ENCODE data around the gene KLHL3. TPM values are rescaled to one million over a fixed set of nuclear protein-coding genes. Genes with fewer than 3 reads are reported as not detected.

The KLHL3 gene
- total RNA-seq, 2 experiments from 2014 or later: 9.2 to 10.8 TPM

DNA sequence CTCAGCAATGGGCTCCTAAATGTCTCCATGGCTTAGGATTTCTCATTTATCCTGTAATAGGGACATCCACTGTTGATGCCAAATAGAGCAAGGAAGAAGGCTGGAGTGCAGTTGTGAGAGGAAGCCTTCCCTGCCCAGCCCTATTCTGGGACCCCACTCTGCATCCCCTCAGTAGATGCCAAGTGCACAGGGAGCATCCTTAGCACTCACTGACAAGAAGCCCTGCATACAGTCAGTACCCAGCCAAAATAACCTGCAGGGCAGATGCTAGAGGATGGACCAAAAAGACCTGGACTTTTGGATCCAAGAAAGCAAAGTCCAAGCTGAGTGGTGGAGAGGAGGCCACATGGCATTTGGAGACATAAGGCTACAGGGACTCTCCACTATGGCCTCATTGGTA, 123.3 kb downstream of the KLHL3 start:
- Mint-ChIP-seq H3K4me1 (peaks cover 10% of the 10 kb centered on the region), H3K36me3 (no peaks in the 10 kb centered on the region), H3K27me3 (peaks cover 11% of the 10 kb centered on the region), H3K4me3 (no peak overlapping the region), H3K27ac (no peak overlapping the region), H3K9me3 (no peaks in the 10 kb centered on the region)
- no peak for DNase-seq

DNA sequence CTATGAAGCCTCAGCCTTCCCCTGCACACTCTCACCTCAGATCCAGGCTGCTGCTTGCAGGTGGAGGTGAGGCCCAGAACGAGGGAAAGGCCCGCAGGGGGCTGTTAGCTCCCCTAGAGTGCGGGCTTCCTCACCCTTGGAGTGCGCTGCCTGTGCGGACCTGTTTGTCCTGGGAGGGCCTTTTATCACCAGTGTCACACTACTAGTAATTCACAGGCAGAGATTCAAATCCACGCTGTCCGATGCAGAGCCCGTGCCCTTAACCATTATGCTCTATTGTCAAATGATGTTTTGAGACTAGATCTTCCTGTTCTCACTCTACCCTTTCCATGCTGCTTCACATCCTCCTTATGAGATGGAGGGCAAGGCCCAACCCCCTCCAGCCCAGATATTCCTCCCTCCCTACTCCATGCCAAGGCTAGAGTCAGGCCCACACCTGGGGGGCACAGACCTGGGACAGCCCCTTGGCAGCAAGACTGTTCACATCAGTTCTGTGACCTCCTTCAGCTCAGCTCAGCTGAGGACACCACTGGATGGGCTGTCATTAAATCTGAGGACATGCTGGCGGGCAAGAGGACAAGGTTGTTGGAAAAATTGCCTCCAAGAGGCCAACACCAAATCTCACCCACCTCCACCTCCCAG, 124.0 kb downstream of the KLHL3 start:
- no peaks in the 10 kb centered on the region for H3K36me3 Mint-ChIP-seq
- H3K9me3 Mint-ChIP-seq: no peaks in the 10 kb centered on the region
- no peak overlapping the region for H3K4me3 Mint-ChIP-seq
- H3K4me1 Mint-ChIP-seq: peaks cover 10% of the 10 kb centered on the region
- H3K27me3 Mint-ChIP-seq: peaks cover 11% of the 10 kb centered on the region
- no peak overlapping the region for H3K27ac Mint-ChIP-seq
- DNase-seq: no peak

DNA sequence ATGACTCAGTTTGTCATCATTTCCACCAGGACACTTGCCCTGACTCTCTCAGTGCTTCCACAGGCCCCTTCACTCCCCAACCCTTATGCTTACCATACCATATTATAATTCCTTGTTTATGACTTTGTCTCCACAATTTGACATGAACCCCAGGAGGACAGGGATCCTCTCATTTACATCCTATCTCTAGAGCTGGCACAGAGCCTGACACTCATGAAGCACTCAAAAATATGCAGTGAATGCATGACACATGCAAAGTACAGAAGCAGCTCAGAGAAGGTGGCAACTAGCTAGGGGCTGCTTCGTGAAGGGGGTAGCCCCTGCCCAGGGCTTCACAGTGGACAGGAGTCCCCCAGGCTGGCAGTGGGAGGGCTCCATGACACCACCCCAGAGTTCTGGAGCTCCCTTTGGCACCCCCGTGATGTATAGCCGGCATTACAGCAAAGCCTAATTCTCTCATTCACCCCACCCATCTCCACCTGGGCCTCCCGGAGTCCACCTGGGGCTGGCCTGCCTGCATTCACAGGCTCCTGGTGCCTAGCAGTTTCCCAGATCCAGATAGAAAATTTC, 124.8 kb downstream of the KLHL3 start:
- Mint-ChIP-seq H3K9me3 (no peaks in the 10 kb centered on the region), H3K27ac (no peak overlapping the region), H3K36me3 (no peaks in the 10 kb centered on the region)

DNA sequence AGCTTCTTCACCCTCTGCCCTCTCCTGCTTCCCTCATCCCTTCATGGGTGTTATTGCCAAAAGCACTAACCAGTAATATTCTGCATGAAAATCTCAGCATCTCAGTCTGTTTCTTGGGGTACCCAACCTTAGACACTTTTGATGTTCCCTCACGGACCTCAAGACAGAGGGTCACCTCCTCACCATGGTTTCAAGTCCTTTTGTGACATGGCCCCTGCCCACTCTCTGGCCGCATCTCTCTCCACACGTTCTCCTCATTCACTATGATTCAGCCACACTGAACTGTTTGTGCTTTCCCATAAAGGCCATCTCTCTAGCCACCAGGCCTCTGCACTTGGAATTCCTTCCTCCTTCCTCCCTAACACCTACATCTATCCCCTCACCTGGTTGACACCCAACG, 125.3 kb downstream of the KLHL3 start:
- no peaks in the 10 kb centered on the region for H3K9me3 Mint-ChIP-seq
- no peaks in the 10 kb centered on the region for H3K36me3 Mint-ChIP-seq
- no peak overlapping the region for H3K27ac Mint-ChIP-seq
- H3K4me3 Mint-ChIP-seq: no peak overlapping the region
- no peak for DNase-seq
- H3K27me3 Mint-ChIP-seq: peaks cover 11% of the 10 kb centered on the region
- H3K4me1 Mint-ChIP-seq: peaks cover 10% of the 10 kb centered on the region

More for the DNA sequence above, 124.8 kb downstream of the KLHL3 start:
- H3K27me3 Mint-ChIP-seq: peaks cover 11% of the 10 kb centered on the region
- H3K4me1 Mint-ChIP-seq: peaks cover 10% of the 10 kb centered on the region
- no peak for DNase-seq
- no peak overlapping the region for H3K4me3 Mint-ChIP-seq

DNA sequence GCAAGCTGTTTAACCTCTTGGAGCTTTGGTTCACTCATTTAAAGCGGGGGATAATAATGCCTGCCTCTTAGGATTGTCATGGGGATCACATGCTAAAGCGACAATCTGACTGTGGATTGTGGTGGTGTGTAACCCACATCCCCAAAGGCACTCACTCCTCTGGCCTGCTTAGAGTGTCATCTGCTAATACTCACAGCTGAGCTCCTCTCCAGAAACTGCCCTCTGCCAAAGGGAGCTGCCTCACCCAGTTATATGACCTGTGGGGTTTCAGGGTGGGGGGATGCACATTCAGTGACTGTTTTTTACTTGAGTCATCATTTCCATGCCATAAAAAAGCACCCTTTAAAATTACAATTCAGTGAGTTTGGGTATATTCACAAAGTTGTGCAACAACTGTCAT, 126.8 kb downstream of the KLHL3 start:
- Mint-ChIP-seq H3K27me3 (peaks cover 15% of the 10 kb centered on the region), H3K4me1 (peaks cover 10% of the 10 kb centered on the region), H3K4me3 (no peak overlapping the region), H3K27ac (no peak overlapping the region), H3K9me3 (no peaks in the 10 kb centered on the region), H3K36me3 (no peaks in the 10 kb centered on the region)
- no peak for DNase-seq

DNA sequence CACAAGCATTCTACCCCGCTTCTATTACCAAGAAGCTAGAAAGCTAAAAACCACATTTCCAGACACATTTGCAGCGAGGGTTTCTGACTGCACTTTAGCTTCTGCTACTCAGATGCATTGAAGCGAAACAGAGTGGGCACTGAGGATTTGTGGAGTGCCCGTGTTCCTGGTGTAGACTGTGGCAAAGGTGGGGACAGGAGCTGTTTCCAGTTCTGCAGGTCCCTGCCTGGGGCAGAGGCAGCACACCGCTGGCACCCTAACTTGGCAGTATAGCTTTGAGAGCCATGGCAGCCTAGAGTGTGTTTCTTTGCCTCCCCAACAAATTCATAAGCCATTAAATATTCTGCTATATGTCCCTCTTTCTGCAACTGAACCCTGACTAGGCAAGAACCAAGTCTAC, 128.1 kb downstream of the KLHL3 start:
- Mint-ChIP-seq H3K9me3 (no peaks in the 10 kb centered on the region), H3K4me1 (no peaks in the 10 kb centered on the region), H3K27me3 (peaks cover 18% of the 10 kb centered on the region), H3K27ac (no peak overlapping the region), H3K36me3 (no peaks in the 10 kb centered on the region), H3K4me3 (no peak overlapping the region)
- no peak for DNase-seq

DNA sequence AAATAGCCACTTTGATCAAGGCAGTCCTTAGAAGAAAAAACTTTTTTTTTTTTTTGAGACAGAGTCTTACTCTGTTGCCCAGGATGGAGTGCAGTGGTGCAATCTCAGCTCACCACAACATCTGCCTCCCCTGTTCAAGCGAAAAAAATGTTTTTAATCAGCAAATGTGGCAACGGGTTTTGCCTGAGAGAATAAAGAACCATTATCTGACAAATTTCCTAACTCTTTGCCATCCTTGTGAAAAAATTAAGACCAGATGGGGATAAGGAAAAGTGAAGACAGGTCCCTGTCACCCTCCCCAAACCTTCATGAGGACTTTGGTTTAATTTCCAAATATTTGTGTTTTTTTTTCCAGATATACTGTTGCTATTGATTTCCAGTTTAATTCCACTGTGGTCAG, 129.5 kb downstream of the KLHL3 start:
- Mint-ChIP-seq H3K4me3 (no peak overlapping the region), H3K27me3 (peaks cover 18% of the 10 kb centered on the region), H3K4me1 (no peaks in the 10 kb centered on the region), H3K36me3 (no peaks in the 10 kb centered on the region), H3K27ac (no peak overlapping the region), H3K9me3 (no peaks in the 10 kb centered on the region)
- no peak for DNase-seq

DNA sequence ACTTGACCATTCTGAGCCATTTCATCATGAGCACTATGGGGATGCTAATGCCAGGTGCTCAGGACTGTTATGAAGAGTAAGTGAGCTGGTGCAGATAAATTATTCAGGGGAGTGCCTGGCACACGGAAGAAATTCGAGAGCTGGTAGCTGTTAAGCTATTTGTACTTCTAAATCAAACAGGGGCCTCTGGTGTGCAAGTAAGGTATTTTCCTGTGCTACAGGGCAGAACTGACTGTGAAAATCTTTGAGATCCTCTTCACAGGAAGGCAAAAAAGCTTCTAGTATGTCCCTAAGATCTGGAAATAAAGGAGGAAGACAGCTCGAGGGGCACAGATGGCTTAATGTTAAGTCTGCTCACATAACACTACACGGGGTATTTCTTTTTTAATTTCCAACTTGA, 130.5 kb downstream of the KLHL3 start:
- DNase-seq: no peak
- Mint-ChIP-seq H3K36me3 (no peaks in the 10 kb centered on the region), H3K4me1 (no peaks in the 10 kb centered on the region), H3K4me3 (no peak overlapping the region), H3K9me3 (no peaks in the 10 kb centered on the region), H3K27me3 (peaks cover 23% of the 10 kb centered on the region), H3K27ac (no peak overlapping the region)

DNA sequence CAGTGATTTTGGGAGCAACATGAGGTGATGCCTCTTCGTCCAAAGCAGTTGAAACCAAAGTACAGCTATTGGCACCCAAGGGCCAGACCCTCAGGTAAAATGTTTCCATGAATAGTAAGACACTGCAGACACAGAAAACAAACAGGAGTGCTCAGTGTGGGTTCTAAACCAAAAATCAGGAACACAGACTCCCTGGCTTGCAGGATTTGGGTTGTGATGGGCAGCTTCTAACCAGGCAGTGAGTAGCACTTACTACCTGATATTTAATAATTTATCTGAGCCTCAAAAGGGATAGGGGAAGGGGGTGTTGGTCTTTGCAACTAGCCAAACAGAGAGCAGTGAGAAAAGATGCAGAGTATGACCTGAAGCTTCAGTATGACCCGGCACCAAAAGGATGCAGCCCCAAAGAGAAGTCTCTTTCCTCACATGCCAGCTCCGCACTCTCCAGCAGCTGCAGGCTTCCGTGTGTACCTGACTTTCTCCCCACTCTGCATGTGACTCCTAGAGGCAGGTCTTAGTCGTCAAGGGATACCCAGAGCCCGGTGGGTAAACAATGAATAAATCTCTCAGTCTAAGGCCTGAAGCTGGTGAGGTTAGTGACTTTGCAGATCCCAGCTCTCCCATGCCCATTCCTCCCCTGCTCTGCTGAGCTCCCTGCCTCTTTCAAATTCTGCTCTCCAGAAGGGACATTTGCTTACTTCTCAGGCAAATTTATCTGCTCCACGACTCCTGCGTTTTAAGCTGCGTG, 131.4 kb downstream of the KLHL3 start:
- H3K4me1 Mint-ChIP-seq: no peaks in the 10 kb centered on the region
- H3K36me3 Mint-ChIP-seq: no peaks in the 10 kb centered on the region
- no peaks in the 10 kb centered on the region for H3K9me3 Mint-ChIP-seq
- no peak for DNase-seq
- no peak overlapping the region for H3K27ac Mint-ChIP-seq
- no peak overlapping the region for H3K4me3 Mint-ChIP-seq
- H3K27me3 Mint-ChIP-seq: peaks cover 27% of the 10 kb centered on the region

DNA sequence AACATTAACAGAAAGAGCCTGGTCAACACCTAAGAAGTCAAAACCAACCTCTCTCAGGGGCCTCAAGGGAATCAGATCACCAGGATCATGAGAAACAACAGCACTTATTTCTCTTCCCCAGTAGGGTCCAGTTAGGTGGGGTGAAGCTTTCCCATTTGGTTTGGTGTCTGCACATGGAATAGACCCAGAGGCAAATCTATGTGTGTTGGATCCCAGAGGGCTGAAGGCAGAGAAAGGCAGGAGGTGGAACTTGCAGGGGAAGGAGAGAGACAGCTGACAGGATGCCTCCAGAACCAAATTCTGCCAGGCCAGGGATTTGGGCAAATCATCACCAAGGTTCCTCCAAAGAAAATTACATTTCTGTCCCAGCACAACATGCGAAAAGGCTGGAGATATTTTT, 132.0 kb downstream of the KLHL3 start:
- no peak for DNase-seq
- Mint-ChIP-seq H3K9me3 (no peaks in the 10 kb centered on the region), H3K36me3 (no peaks in the 10 kb centered on the region), H3K27ac (no peak overlapping the region), H3K4me3 (no peak overlapping the region), H3K27me3 (peaks cover 27% of the 10 kb centered on the region), H3K4me1 (no peaks in the 10 kb centered on the region)

DNA sequence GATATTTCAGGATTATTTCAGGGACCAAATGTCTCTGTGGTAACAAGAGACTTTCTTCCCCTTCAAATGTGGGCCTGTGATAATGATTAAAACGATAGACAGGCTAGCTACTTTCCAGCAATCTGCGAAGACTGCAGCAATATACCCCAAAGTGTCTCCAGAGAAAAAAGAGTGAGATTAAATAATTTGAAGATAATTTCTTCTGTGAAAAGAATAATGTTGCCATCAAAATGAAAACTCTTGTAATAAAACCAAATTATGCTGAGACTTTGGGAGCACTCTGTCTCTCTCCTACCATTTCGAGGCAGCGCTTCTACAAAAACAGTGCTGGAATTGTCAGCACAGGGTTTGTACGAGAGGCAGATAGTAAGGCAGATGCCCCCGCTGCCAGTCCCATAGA, 132.5 kb downstream of the KLHL3 start:
- H3K27me3 Mint-ChIP-seq: peaks cover 27% of the 10 kb centered on the region

DNA sequence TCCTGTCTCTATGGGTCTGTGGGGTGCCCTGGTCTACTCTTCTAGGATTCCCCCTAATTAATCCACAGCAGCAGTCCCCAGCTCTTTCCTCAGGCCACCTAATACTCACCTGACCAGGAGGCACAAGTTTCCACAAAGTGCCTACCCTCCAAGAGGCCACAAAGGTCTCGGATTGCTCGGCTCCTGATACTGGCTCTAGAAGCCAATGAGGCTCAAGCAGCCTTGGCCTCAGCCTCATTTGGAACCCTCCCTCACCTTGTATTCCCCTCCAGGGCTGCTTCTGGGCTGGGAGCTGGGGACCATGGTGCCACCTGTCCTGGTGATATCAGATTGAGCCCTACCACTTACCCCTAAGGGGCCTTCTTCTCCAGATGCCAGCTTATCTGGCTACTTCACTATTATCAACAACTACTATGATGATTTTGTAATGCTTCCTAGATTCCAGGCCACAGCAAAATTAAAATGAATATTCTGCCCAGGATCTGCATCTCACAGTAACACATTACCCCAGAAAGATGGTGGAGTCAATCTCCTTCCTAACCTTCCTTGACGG, 133.1 kb downstream of the KLHL3 start:
- Mint-ChIP-seq H3K27ac (no peak overlapping the region), H3K27me3 (peaks cover 25% of the 10 kb centered on the region), H3K4me1 (no peaks in the 10 kb centered on the region), H3K36me3 (no peaks in the 10 kb centered on the region), H3K4me3 (no peak overlapping the region), H3K9me3 (no peaks in the 10 kb centered on the region)
- no peak for DNase-seq

More for the DNA sequence above, 132.5 kb downstream of the KLHL3 start:
- no peak overlapping the region for H3K4me3 Mint-ChIP-seq
- H3K9me3 Mint-ChIP-seq: no peaks in the 10 kb centered on the region
- no peak for DNase-seq
- no peak overlapping the region for H3K27ac Mint-ChIP-seq
- no peaks in the 10 kb centered on the region for H3K4me1 Mint-ChIP-seq
- H3K36me3 Mint-ChIP-seq: no peaks in the 10 kb centered on the region

DNA sequence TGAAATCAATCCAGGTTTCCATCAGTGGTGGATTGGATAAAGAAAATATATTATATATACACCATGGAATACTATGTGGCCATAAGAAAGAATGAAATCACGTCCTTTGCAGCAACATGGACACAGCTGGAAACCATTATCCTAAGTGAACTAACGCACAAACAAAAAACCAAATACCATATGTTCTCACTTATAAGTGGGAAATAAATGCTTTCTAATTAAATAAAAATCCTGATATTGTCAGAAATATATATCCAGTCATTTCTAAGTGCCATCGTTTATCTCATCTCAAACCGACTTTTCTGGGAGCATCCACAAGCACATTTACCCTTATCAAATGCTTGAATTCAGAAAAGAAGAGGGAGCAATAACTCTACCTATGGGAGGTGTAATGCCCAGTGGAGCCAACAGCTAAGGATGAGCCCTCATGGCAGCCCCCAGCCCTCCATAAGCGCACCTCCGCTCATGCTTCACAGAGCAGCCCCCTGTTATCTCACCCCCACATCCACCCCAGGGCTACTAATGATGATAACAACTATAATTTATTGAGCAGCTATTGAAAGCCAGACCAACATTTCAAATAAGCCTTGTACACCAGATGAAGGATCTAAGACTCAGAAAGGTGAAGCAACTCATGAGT, 135.0 kb downstream of the KLHL3 start:
- no peak overlapping the region for H3K27ac Mint-ChIP-seq
- H3K9me3 Mint-ChIP-seq: no peaks in the 10 kb centered on the region
- peaks cover 33% of the 10 kb centered on the region for H3K27me3 Mint-ChIP-seq
- no peaks in the 10 kb centered on the region for H3K4me1 Mint-ChIP-seq
- no peak for DNase-seq
- no peaks in the 10 kb centered on the region for H3K36me3 Mint-ChIP-seq
- H3K4me3 Mint-ChIP-seq: no peak overlapping the region

DNA sequence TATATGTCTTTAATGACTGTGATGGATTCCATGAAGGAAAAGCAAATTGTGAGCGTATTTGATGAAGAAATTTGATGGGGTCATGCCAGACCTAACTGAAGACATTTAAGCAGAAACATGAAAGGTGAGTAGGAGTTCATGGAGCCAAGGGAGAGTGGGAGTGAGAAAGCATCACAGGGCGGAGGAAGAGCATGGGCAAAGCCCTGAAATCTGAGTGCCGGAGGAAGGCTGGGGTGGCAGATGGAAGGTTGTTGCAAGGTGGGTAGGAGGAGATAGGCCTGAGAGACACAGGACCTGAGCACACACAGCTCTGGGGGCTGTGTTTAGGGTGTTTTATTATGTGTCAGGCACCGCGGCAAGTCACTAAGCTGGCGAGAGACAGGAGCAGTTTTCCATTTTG, 136.4 kb downstream of the KLHL3 start:
- Mint-ChIP-seq H3K9me3 (no peaks in the 10 kb centered on the region), H3K4me1 (no peaks in the 10 kb centered on the region), H3K27me3 (peaks cover 34% of the 10 kb centered on the region), H3K36me3 (no peaks in the 10 kb centered on the region), H3K4me3 (no peak overlapping the region), H3K27ac (no peak overlapping the region)
- no peak for DNase-seq

DNA sequence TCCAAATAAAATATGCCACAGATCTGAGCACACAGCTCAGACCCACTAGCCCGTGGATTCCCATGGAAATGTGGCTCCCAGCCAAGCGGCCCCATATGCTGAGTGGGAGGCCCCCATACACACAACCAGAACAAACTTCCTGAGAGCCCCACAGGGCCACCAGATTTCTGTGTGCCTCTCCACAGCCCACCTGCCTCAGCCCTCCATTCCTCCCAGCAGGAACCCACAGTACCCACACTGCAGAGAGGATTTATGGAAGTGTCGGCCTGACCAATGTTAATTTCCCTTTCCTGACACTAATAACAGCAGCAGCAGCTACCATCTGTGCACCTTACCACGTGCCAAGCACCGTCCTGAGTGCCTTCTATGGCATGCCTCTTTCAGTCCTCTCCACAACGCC, 137.5 kb downstream of the KLHL3 start:
- DNase-seq: no peak
- Mint-ChIP-seq H3K9me3 (no peaks in the 10 kb centered on the region), H3K36me3 (no peaks in the 10 kb centered on the region), H3K4me3 (no peak overlapping the region), H3K27me3 (peaks cover 34% of the 10 kb centered on the region), H3K27ac (no peak overlapping the region), H3K4me1 (no peaks in the 10 kb centered on the region)
